Liver (tissue), 9 donors: ENCODE results near the gene ACTL8. TPM values are rescaled to one million over a fixed set of nuclear protein-coding genes. Genes with fewer than 3 reads are reported as not detected.
A peak's percentile ranks its signal among the peaks of the same experiment; 100 is the strongest.

ENCODE experiments used
- DNase-seq: peaks from one replicate; pipeline ENCODE4 v3.0.0-alpha.2; 2017; ENCODE audit warnings: low spot score
- H3K27ac ChIP-seq, 2 donors: one replicate each; pipeline ENCODE4 v1.7.0; 2013; ENCODE audit warnings: inconsistent platforms in 2 of 2, low read length in 2 of 2, control low read depth in 1 of 2, low read depth in 1 of 2, mild to moderate bottlenecking in 1 of 2
- H3K27me3 ChIP-seq, 4 donors: one replicate each; pipeline versions ENCODE4 v1.6.1 to v1.7.0; 2013; ENCODE audit warnings: low read length in 3 of 4, inconsistent platforms in 1 of 4, mild to moderate bottlenecking in 1 of 4, moderate library complexity in 1 of 4; ENCODE audit not compliant: control insufficient read depth in 4 of 4, insufficient read depth in 4 of 4
- H3K36me3 ChIP-seq, 4 donors: one replicate each; pipeline versions ENCODE4 v1.6.1 to v1.7.0; 2013; ENCODE audit warnings: low read length in 3 of 4, mild to moderate bottlenecking in 3 of 4, low read depth in 1 of 4, moderate library complexity in 1 of 4; ENCODE audit not compliant: control insufficient read depth in 4 of 4, insufficient read depth in 3 of 4
- H3K4me1 ChIP-seq, 4 donors: one replicate each; pipeline versions ENCODE4 v1.6.1 to v1.7.0; 2013; ENCODE audit warnings: low read length in 3 of 4, mild to moderate bottlenecking in 3 of 4, moderate library complexity in 1 of 4; ENCODE audit not compliant: control insufficient read depth in 4 of 4, insufficient read depth in 4 of 4
- H3K4me3 ChIP-seq, 3 donors: one replicate each; pipeline versions ENCODE4 v1.6.1 to v1.7.0; 2013; ENCODE audit warnings: low read length in 3 of 3, control low read depth in 1 of 3, low read depth in 1 of 3, mild to moderate bottlenecking in 1 of 3
- H3K9ac ChIP-seq, 2 donors: one replicate each; pipeline ENCODE4 v1.7.0; 2013; ENCODE audit warnings: low read length in 2 of 2, mild to moderate bottlenecking in 2 of 2, moderate library complexity in 2 of 2, control low read depth in 1 of 2, low read depth in 1 of 2
- H3K9me3 ChIP-seq, 4 donors: one replicate each; pipeline versions ENCODE4 v1.6.1 to v1.7.0; 2013; ENCODE audit warnings: low read length in 3 of 4; ENCODE audit not compliant: control insufficient read depth in 4 of 4
- ATF3 ChIP-seq: IDR thresholded peaks from 2 replicates; pipeline ENCODE4 v1.6.1; 2016; ENCODE audit warnings: antibody characterized with exemption
- CTCF ChIP-seq: fragments of 150-350 bp; IDR thresholded peaks from 2 replicates; pipeline ENCODE4 v1.5.1; 2017; ENCODE audit warnings: improper control_type of control experiment, low read depth, low read length; ENCODE audit not compliant: missing input control
- FOXA1 ChIP-seq: IDR thresholded peaks from 2 replicates; pipeline ENCODE4 v1.6.1; 2016; ENCODE audit warnings: antibody characterized with exemption
- FOXA2 ChIP-seq: IDR thresholded peaks from 2 replicates; pipeline ENCODE4 v1.6.1; 2016; ENCODE audit warnings: antibody characterized with exemption
- GABPA ChIP-seq, 2 donors: IDR thresholded peaks in 1 of 2; conservative IDR thresholded peaks in 1 of 2; 2 replicates each; pipeline ENCODE4 v1.6.1; 2016; ENCODE audit warnings: antibody characterized with exemption in 2 of 2, mild to moderate bottlenecking in 1 of 2, moderate library complexity in 1 of 2
- HNF4A ChIP-seq, 2 donors: conservative IDR thresholded peaks; 2 replicates each; pipeline ENCODE4 v1.6.1; 2016; ENCODE audit warnings: antibody characterized with exemption in 2 of 2, mild to moderate bottlenecking in 2 of 2
- HNF4G ChIP-seq: IDR thresholded peaks from 2 replicates; pipeline ENCODE4 v1.6.1; 2016; ENCODE audit warnings: antibody characterized with exemption
- MAX ChIP-seq: IDR thresholded peaks from 2 replicates; pipeline ENCODE4 v1.6.1; 2016; ENCODE audit warnings: antibody characterized with exemption
- NR2F2 ChIP-seq: IDR thresholded peaks from 2 replicates; pipeline ENCODE4 v1.6.1; 2016; ENCODE audit warnings: antibody characterized with exemption
- RAD21 ChIP-seq, 2 donors: IDR thresholded peaks; 2 replicates each; pipeline ENCODE4 v1.6.1; 2016; ENCODE audit warnings: antibody characterized with exemption in 2 of 2, mild to moderate bottlenecking in 2 of 2
- REST ChIP-seq: IDR thresholded peaks from 2 replicates; pipeline ENCODE4 v1.6.1; 2016; ENCODE audit warnings: antibody characterized with exemption, mild to moderate bottlenecking
- RXRA ChIP-seq, 2 donors: IDR thresholded peaks; 2 replicates each; pipeline ENCODE4 v1.6.1; 2017 to 2018; ENCODE audit warnings: antibody characterized with exemption in 2 of 2, mild to moderate bottlenecking in 1 of 2
- SP1 ChIP-seq: IDR thresholded peaks from 2 replicates; pipeline ENCODE4 v1.6.1; 2018; ENCODE audit warnings: antibody characterized with exemption, mild to moderate bottlenecking
- TAF1 ChIP-seq: conservative IDR thresholded peaks from 2 replicates; pipeline ENCODE4 v1.6.1; 2016; ENCODE audit warnings: antibody characterized with exemption, mild to moderate bottlenecking
- ZBTB33 ChIP-seq: IDR thresholded peaks from 2 replicates; pipeline ENCODE4 v1.6.1; 2016; ENCODE audit warnings: antibody characterized with exemption
- WGBS: extraction: QIAGEN DNeasy Blood & Tissue Kit; methylation state at CpG from one replicate; pipeline ENCODE4 v1.1.7; 2013; 5-methylcytosine and 5-hydroxymethylcytosine counted together
- polyA plus RNA-seq, 2 donors: library from polyadenylated mRNA; stranded (reverse) in 1 of 2; unstranded in 1 of 2; fragments of 200-250 nt in 1 of 2; fragments of >200 nt in 1 of 2; fragmentation: Nextera tagmentation in 1 of 2; extraction: Ambion mirVana in 1 of 2; gene quantifications; one replicate each; pipeline versions ENCODE4 v1.2.1 to v1.2.3, GENCODE V29; 2013 to 2015
- total RNA-seq, 2 donors: library from RNA; depleted of rRNA; stranded (reverse); fragments of >200 nt; gene quantifications; one replicate each; pipeline ENCODE4 v1.2.3, GENCODE V29; 2014
- donor health status: healthy.
- donor health status: healthy.
- donor health status: healthy.
- donor health status: healthy.
- donor health status: healthy.

Gene ACTL8
- total and polyA plus RNA-seq, 4 donors = not detected

- H3K9me3 ChIP-seq = no peaks in the 10 kb centered on the region
- peaks cover 0 to 4% (median 0%) of the 10 kb centered on the region in 4 donors for H3K27me3 ChIP-seq
- no peak overlapping the region for H3K4me3 ChIP-seq
- H3K4me1 ChIP-seq = no peaks in the 10 kb centered on the region
- no peak overlapping the region for H3K27ac ChIP-seq
- no peaks in the 10 kb centered on the region for H3K36me3 ChIP-seq
- no peak for DNase-seq
- WGBS = 58% methylated on average over 4 of the region's 4 CpGs
- TF ChIP-seq MAX (no peak), TAF1 (no peak), CTCF (no peak), RAD21 (IDR thresholded peaks at IDR 0.05) (no peak), RXRA (IDR thresholded peaks at IDR 0.05) (no peak), HNF4A (conservative IDR thresholded peaks at IDR 0.05) (no peak), FOXA1 (no peak), SP1 (no peak), ATF3 (no peak), HNF4G (no peak), REST (no peak), FOXA2 (no peak), NR2F2 (no peak)
- no peak overlapping the region for H3K9ac ChIP-seq
Observed at GRCh38 chr1:17828991-17829390, 73.9 kb downstream of the ACTL8 start.

- Histone ChIP-seq H3K9me3 (no peaks in the 10 kb centered on the region), H3K27me3 (peaks cover 0 to 4% (median 0%) of the 10 kb centered on the region in 4 donors), H3K27ac (no peak overlapping the region), H3K36me3 (no peaks in the 10 kb centered on the region), H3K9ac (no peak overlapping the region), H3K4me1 (no peaks in the 10 kb centered on the region), H3K4me3 (no peak overlapping the region)
- 68% methylated on average over 6 of the region's 6 CpGs for WGBS
- TF ChIP-seq NR2F2 (no peak), RXRA (IDR thresholded peaks at IDR 0.05) (no peak), MAX (no peak), FOXA2 (no peak)
- DNase-seq = no peak
Observed at GRCh38 chr1:17829579-17829978, 74.4 kb downstream of the ACTL8 start.

- Histone ChIP-seq H3K9me3 (no peaks in the 10 kb centered on the region), H3K27ac (no peak overlapping the region), H3K4me3 (no peak overlapping the region), H3K27me3 (peaks cover 0 to 4% (median 0%) of the 10 kb centered on the region in 4 donors), H3K36me3 (no peaks in the 10 kb centered on the region), H3K4me1 (no peaks in the 10 kb centered on the region), H3K9ac (no peak overlapping the region)
- TF ChIP-seq SP1 (no peak), FOXA1 (no peak), ZBTB33 (no peak), GABPA (IDR thresholded peaks at IDR 0.05 in 1 of 2, conservative IDR thresholded peaks at IDR 0.05 in 1 of 2) (no peak), NR2F2 (no peak), REST (peak; percentile 99), TAF1 (no peak), ATF3 (no peak)
- DNase-seq = no peak
- WGBS = 50% methylated on average over 7 of the region's 7 CpGs
Observed at GRCh38 chr1:17831597-17831996, 76.5 kb downstream of the ACTL8 start.
